Stomach (tissue), 4 donors: ENCODE data around the gene DOP1B.

Experiments used
- POLR2A ChIP-seq, 4 donors: fragments of 450-650 bp; IDR thresholded peaks; one replicate each; pipeline ENCODE4 v1.6.1; 2016; ENCODE audit warnings: antibody characterized with exemption in 4 of 4, control low read depth in 2 of 4, mild to moderate bottlenecking in 1 of 4, moderate library complexity in 1 of 4
- TF ChIP-seq, protein P1 (sequence below), 7 experiments: fragments of 450-650 bp in 4 of 7; fragments of 200-600 bp in 3 of 7; sonication (generic) in 3 of 7; IDR thresholded peaks; one replicate each; pipeline ENCODE4 v1.5.1; 2016 to 2019; ENCODE audit warnings: antibody characterized with exemption in 7 of 7, control low read depth in 2 of 7, mild to moderate bottlenecking in 1 of 7

GRCh38 chr21:36186506-36187399 is 30.1 kb downstream of the DOP1B start:
- TF ChIP-seq, protein P1, sequence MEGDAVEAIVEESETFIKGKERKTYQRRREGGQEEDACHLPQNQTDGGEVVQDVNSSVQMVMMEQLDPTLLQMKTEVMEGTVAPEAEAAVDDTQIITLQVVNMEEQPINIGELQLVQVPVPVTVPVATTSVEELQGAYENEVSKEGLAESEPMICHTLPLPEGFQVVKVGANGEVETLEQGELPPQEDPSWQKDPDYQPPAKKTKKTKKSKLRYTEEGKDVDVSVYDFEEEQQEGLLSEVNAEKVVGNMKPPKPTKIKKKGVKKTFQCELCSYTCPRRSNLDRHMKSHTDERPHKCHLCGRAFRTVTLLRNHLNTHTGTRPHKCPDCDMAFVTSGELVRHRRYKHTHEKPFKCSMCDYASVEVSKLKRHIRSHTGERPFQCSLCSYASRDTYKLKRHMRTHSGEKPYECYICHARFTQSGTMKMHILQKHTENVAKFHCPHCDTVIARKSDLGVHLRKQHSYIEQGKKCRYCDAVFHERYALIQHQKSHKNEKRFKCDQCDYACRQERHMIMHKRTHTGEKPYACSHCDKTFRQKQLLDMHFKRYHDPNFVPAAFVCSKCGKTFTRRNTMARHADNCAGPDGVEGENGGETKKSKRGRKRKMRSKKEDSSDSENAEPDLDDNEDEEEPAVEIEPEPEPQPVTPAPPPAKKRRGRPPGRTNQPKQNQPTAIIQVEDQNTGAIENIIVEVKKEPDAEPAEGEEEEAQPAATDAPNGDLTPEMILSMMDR (IDR thresholded peaks at IDR 0.05): no peak
- no peak for TF ChIP-seq POLR2A (IDR thresholded peaks at IDR 0.05)
